Activated CD8-positive, alpha-beta T cell treated with anti-CD3 and anti-CD28 coated beads for 36 hours (primary cell): ENCODE results near the gene VDR. TPM values are rescaled to one million over a fixed set of nuclear protein-coding genes. Genes with fewer than 3 reads are reported as not detected.

Experiments
- ATAC-seq: fragments of 200-7000 bp; cut with Tn5 transposase; one replicate; pipeline ENCODE4 v1.10.0; 2021; ENCODE audit warnings: mild to moderate bottlenecking, moderate library complexity
- CTCF ChIA-PET: fragments of 350-600 bp; sonication (Branson Sonifier 250); formaldehyde crosslinking; loops from one replicate; lab custom pipeline; 2021; ENCODE audit warnings: antibody characterized with exemption; lab: Charles Lee
- POLR2A ChIA-PET: fragments of 350-600 bp; sonication (Branson Sonifier 250); formaldehyde crosslinking; loops from one replicate; lab custom pipeline; 2021; ENCODE audit warnings: antibody characterized with exemption; lab: Charles Lee
- DNase-seq: peaks from one replicate; pipeline ENCODE4 v3.0.0-alpha.2; 2020
- H3K27ac Mint-ChIP-seq: one replicate; pipeline ENCODE4 v1.8.0; 2021; ENCODE audit warnings: mild to moderate bottlenecking, mixed read lengths
- H3K27me3 Mint-ChIP-seq: one replicate; pipeline ENCODE4 v1.8.0; 2021; ENCODE audit warnings: mixed read lengths
- H3K36me3 Mint-ChIP-seq: one replicate; pipeline ENCODE4 v1.8.0; 2021; ENCODE audit warnings: low read depth, mixed read lengths
- H3K4me1 Mint-ChIP-seq: one replicate; pipeline ENCODE4 v1.8.0; 2021; ENCODE audit warnings: low read depth, mixed read lengths
- H3K4me3 Mint-ChIP-seq: one replicate; pipeline ENCODE4 v1.8.0; 2021; ENCODE audit warnings: mild to moderate bottlenecking, moderate library complexity, mixed read lengths
- H3K9me3 Mint-ChIP-seq: one replicate; pipeline ENCODE4 v1.8.0; 2021; ENCODE audit warnings: mixed read lengths
- CTCF ChIP-seq: fragments of 200-600 bp; IDR thresholded peaks from one replicate; pipeline ENCODE4 v1.8.0; 2022; ENCODE audit warnings: antibody characterized with exemption, mild to moderate bottlenecking
- intact Hi-C: fragments of 100-400 bp; cut with micrococcal nuclease; formaldehyde crosslinking; loops from one replicate; pipeline ENCODE4 v1.10.0; 2022
- total RNA-seq, 2 experiments: library from RNA; stranded (reverse); gene quantifications; one replicate each; pipeline ENCODE4 v1.2.3, GENCODE V29; 2021

The VDR gene
- total RNA-seq, 2 experiments from 2014 or later, result 84.6 to 86.4 TPM

DNA sequence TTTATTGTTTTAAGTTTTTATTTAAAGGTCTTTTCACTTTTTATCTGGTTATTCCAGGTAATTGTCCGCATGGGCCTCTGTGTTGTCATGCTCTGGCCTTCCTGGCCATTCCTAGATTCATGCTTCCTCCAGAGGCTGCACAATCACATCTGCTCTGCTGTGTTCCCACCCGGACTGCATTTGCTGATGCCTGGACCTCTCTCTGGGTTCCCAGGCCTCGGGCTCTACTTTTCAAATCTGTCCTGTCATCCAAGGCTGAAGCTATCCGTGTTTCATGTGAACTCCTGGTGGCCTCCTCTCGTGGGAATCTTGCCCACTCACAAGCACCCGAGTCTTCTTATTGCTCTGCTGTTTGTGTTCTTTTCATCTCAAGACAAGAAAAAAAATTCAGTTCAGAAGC lies 16.1 kb upstream of the VDR start:
- no peak for TF ChIP-seq CTCF
- CTCF ChIA-PET, result interaction anchor here (0.9 kb wide), 1 partner anchor 82 kb away, joined by 3 read pairs; no protein-coding TSS in a partner anchor
- DNase-seq (no peak), ATAC-seq (no peak)
- Mint-ChIP-seq H3K36me3 (no peaks in the 10 kb centered on the region), H3K4me3 (no peak overlapping the region), H3K27ac (no peak overlapping the region), H3K4me1 (peaks cover 2% of the 10 kb centered on the region), H3K27me3 (peaks cover 20% of the 10 kb centered on the region), H3K9me3 (no peaks in the 10 kb centered on the region)
- intact Hi-C loops, result no loop called here
- POLR2A ChIA-PET, result no interaction called here

DNA sequence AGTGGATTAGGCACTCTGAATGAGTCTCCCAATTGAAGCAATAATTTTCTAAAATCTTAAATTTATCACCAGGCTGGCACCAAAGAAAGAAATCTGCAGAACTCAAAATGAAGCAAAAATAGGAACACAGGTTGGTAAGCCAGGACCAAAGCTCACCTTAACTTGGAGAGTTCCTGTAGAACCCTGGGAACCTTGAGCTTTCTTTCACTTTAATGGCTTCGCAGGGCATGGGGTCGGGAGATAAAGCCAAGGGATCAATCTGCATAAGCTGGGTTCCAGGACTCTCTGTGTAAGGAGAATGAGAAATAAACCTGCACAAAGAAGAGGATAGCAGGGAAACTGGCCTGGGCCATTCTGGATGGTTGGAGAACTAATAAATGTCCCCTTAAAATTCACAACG lies 8.3 kb upstream of the VDR start:
- TF ChIP-seq CTCF, result no peak
- ChIA-PET CTCF (interaction anchor here (1.0 to 2.1 kb wide), 4 partner anchors 8 to 50 kb away, joined by 3 to 9 read pairs (median 8); partner anchors contain the start of genes TMEM106C and VDR), POLR2A (interaction anchor here (2.8 kb wide), 1 partner anchor 9 kb away, joined by 15 read pairs; the partner anchor contains the start of gene VDR)
- H3K4me3 Mint-ChIP-seq, result no peak overlapping the region
- no peaks in the 10 kb centered on the region for H3K4me1 Mint-ChIP-seq
- no peaks in the 10 kb centered on the region for H3K36me3 Mint-ChIP-seq
- ATAC-seq (no peak), DNase-seq (no peak)
- peaks cover 19% of the 10 kb centered on the region for H3K27me3 Mint-ChIP-seq
- intact Hi-C loops, result no loop called here
- no peak overlapping the region for H3K27ac Mint-ChIP-seq
- peaks cover 4% of the 10 kb centered on the region for H3K9me3 Mint-ChIP-seq

GRCh38 chr12:47912556-47912955 lies 7.8 kb upstream of the VDR start:
- no peak for DNase-seq
- intact Hi-C loops, result no loop called here
- ChIA-PET POLR2A (interaction anchor here (2.8 kb wide), 1 partner anchor 8 kb away, joined by 15 read pairs; the partner anchor contains the start of gene VDR), CTCF (interaction anchor here (1.0 to 1.8 kb wide), 3 partner anchors 18 to 707 kb away, joined by 3 to 8 read pairs (median 3); no protein-coding TSS in a partner anchor)
- Mint-ChIP-seq H3K27me3 (peaks cover 19% of the 10 kb centered on the region), H3K4me3 (no peak overlapping the region), H3K27ac (no peak overlapping the region), H3K36me3 (no peaks in the 10 kb centered on the region), H3K9me3 (peaks cover 4% of the 10 kb centered on the region), H3K4me1 (no peaks in the 10 kb centered on the region)
- no peak for ATAC-seq
- no peak for TF ChIP-seq CTCF

GRCh38 chr12:47910981-47911380 lies 6.2 kb upstream of the VDR start:
- no peak for ATAC-seq
- Mint-ChIP-seq H3K4me1 (peaks cover 2% of the 10 kb centered on the region), H3K9me3 (peaks cover 4% of the 10 kb centered on the region), H3K27ac (no peak overlapping the region), H3K4me3 (no peak overlapping the region), H3K36me3 (no peaks in the 10 kb centered on the region), H3K27me3 (peaks cover 27% of the 10 kb centered on the region)
- intact Hi-C loops, result no loop called here
- DNase-seq, result no peak
- ChIA-PET POLR2A (no interaction called here), CTCF (interaction anchor here (1.2 to 1.3 kb wide), 2 partner anchors 29 to 279 kb away, joined by 3 to 4 read pairs; no protein-coding TSS in a partner anchor)
- TF ChIP-seq CTCF, result no peak

DNA sequence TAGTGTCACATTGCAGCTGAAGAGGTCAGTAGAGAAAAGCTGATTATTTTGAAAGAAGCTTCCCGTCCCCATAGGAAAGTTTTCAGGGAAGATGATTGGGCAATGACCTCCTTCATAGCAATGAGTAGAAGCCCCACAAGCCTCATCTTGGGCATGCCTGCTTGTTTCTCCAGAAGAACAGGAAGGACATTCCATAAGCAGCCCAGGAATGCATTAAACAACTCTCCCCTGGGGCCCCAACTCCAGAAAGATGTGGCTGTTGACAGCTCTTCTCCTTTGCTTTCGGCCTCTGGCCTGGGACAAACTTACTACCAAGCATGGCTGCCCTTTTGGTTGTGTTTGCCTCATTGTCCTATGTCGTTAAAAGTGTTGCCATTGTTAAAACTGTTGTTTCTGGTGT lies 5.7 kb upstream of the VDR start:
- CTCF ChIA-PET, result interaction anchor here (1.3 kb wide), 1 partner anchor 279 kb away, joined by 4 read pairs; no protein-coding TSS in a partner anchor
- Mint-ChIP-seq H3K9me3 (peaks cover 4% of the 10 kb centered on the region), H3K4me3 (no peak overlapping the region), H3K36me3 (no peaks in the 10 kb centered on the region), H3K4me1 (peaks cover 5% of the 10 kb centered on the region), H3K27ac (no peak overlapping the region), H3K27me3 (peaks cover 31% of the 10 kb centered on the region)
- ATAC-seq, result no peak
- TF ChIP-seq CTCF, result no peak
- POLR2A ChIA-PET, result interaction anchor here (1.2 kb wide), 1 partner anchor 25 kb away, joined by 5 read pairs; no protein-coding TSS in a partner anchor
- no peak for DNase-seq
- intact Hi-C loops, result no loop called here
